GM12875 (cell line): ENCODE data around the gene PLXNA4.

Experiments
- H3K4me3 ChIP-seq: one replicate; pipeline ENCODE4 v1.5.1; 2011; ENCODE audit warnings: low read depth, low read length, control low read depth
- CTCF ChIP-seq: IDR thresholded peaks from 2 replicates; pipeline ENCODE4 v1.5.1; 2011; ENCODE audit warnings: low read depth, mild to moderate bottlenecking, control low read depth, inconsistent platforms, low read length, moderate library complexity, borderline replicate concordance; ENCODE audit not compliant: insufficient read depth

The PLXNA4 gene

GRCh38 chr7:132386201-132386681 lies 190.0 kb downstream of the PLXNA4 start:
- no peak overlapping the region for H3K4me3 ChIP-seq
- TF ChIP-seq CTCF: no peak

GRCh38 chr7:132383962-132384361 lies 192.3 kb downstream of the PLXNA4 start:
- no peak overlapping the region for H3K4me3 ChIP-seq
- no peak for TF ChIP-seq CTCF

- H3K4me3 ChIP-seq: no peak overlapping the region
These were observed 194.4 kb downstream of the PLXNA4 start for GRCh38 chr7:132381742-132382472.

GRCh38 chr7:132380059-132380458 lies 196.2 kb downstream of the PLXNA4 start:
- TF ChIP-seq CTCF: no peak

More at GRCh38 chr7:132381742-132382472, 194.4 kb downstream of the PLXNA4 start:
- TF ChIP-seq CTCF: no peak

GRCh38 chr7:132379292-132379691 lies 197.0 kb downstream of the PLXNA4 start:
- no peak for TF ChIP-seq CTCF
- no peak overlapping the region for H3K4me3 ChIP-seq

More at GRCh38 chr7:132380059-132380458, 196.2 kb downstream of the PLXNA4 start:
- no peak overlapping the region for H3K4me3 ChIP-seq

GRCh38 chr7:132377703-132378584 lies 198.3 kb downstream of the PLXNA4 start:
- H3K4me3 ChIP-seq: no peak overlapping the region
- TF ChIP-seq CTCF: no peak

- TF ChIP-seq CTCF: no peak
- no peak overlapping the region for H3K4me3 ChIP-seq
These were observed 199.3 kb downstream of the PLXNA4 start for GRCh38 chr7:132377015-132377414.
